Lower leg skin (tissue), 3 donors: ENCODE data around the gene PDGFRA.

Experiments
- CTCF ChIP-seq, 3 donors: fragments of 450-650 bp; IDR thresholded peaks; one replicate each; pipeline ENCODE4 v1.5.1; 2016; ENCODE audit warnings: antibody characterized with exemption in 3 of 3, mild to moderate bottlenecking in 3 of 3, moderate library complexity in 2 of 3
- POLR2A ChIP-seq, 2 donors: fragments of 450-650 bp; IDR thresholded peaks; one replicate each; pipeline ENCODE4 v1.6.1; 2016 to 2017; ENCODE audit warnings: antibody characterized with exemption in 2 of 2, mild to moderate bottlenecking in 1 of 2, moderate library complexity in 1 of 2

GRCh38 chr4:54238389-54238788 is 9.3 kb downstream of the PDGFRA start:
- TF ChIP-seq CTCF (IDR thresholded peaks at IDR 0.05), result no peak
- TF ChIP-seq POLR2A (IDR thresholded peaks at IDR 0.05), result no peak
